EH (cell line): ENCODE results near the gene TRAK1.

Experiments used
- DNase-seq: peaks from one replicate; pipeline ENCODE4 v3.0.0-alpha.2; 2015; ENCODE audit warnings: low read depth

Gene TRAK1

GRCh38 chr3:42177801-42178150, 86.6 kb downstream of the TRAK1 start:
- DNase-seq: no peak

- peak; percentile 91 for DNase-seq
Measured at GRCh38 chr3:42179110-42179725, 88.1 kb downstream of the TRAK1 start.

- no peak for DNase-seq
Measured at GRCh38 chr3:42180901-42181300, 89.7 kb downstream of the TRAK1 start.

GRCh38 chr3:42182555-42182954, 91.4 kb downstream of the TRAK1 start:
- DNase-seq: peak; percentile 32

- peak; percentile 44 for DNase-seq
Measured at GRCh38 chr3:42183991-42184632, 93.0 kb downstream of the TRAK1 start.

GRCh38 chr3:42184651-42185443, 93.7 kb downstream of the TRAK1 start:
- peak; percentile 82 for DNase-seq

- no peak for DNase-seq
Measured at GRCh38 chr3:42187936-42188335, 96.8 kb downstream of the TRAK1 start.

- DNase-seq: no peak
Measured at GRCh38 chr3:42188376-42188775, 97.2 kb downstream of the TRAK1 start.

- DNase-seq: no peak
Measured at GRCh38 chr3:42189001-42189460, 97.9 kb downstream of the TRAK1 start.

- DNase-seq: peak; percentile 42
Measured at GRCh38 chr3:42189736-42190135, 98.6 kb downstream of the TRAK1 start.

- peak; percentile 60 for DNase-seq
Measured at GRCh38 chr3:42190701-42191442, 99.7 kb downstream of the TRAK1 start.

GRCh38 chr3:42191443-42191747, 100.2 kb downstream of the TRAK1 start:
- no peak for DNase-seq

- peak; percentile 68 for DNase-seq
Measured at GRCh38 chr3:42192334-42193200, 101.4 kb downstream of the TRAK1 start.

- DNase-seq: peak; percentile 24
Measured at GRCh38 chr3:42194943-42195510, 103.9 kb downstream of the TRAK1 start.

GRCh38 chr3:42195879-42196330, 104.7 kb downstream of the TRAK1 start:
- peak; percentile 41 for DNase-seq

- DNase-seq: no peak
Measured at GRCh38 chr3:42198709-42199108, 107.6 kb downstream of the TRAK1 start.

- no peak for DNase-seq
Measured at GRCh38 chr3:42202217-42202865, 111.2 kb downstream of the TRAK1 start.

- no peak for DNase-seq
Measured at GRCh38 chr3:42204867-42205599, 113.9 kb downstream of the TRAK1 start.

GRCh38 chr3:42205800-42206514, 114.8 kb downstream of the TRAK1 start:
- no peak for DNase-seq
